ENCODE data around the gene TTC23.
"Not testable (repeated sequence)": the region's sequence is repeated elsewhere in the genome, so short reads cannot be mapped to it uniquely, and the experiment has no call there.

The TTC23 gene

GRCh38 chr15:99118801-99119546 lies 130.4 kb downstream of the TTC23 start:
- no peak for DNase-seq (ENCODE audit: low spot score)

GRCh38 chr15:99118258-99118632 lies 131.1 kb downstream of the TTC23 start:
- DNase-seq (ENCODE audit: low spot score), result no peak

- DNase-seq (ENCODE audit: low spot score), result no peak
Observed at GRCh38 chr15:99117563-99118257, 131.7 kb downstream of the TTC23 start.

- DNase-seq (ENCODE audit: low spot score), result no peak
Observed at GRCh38 chr15:99117111-99117510, 132.3 kb downstream of the TTC23 start.

- no peak for DNase-seq (ENCODE audit: low spot score)
Observed at GRCh38 chr15:99115300-99116215, 133.8 kb downstream of the TTC23 start.

- DNase-seq (ENCODE audit: low spot score), result no peak
Observed at GRCh38 chr15:99114511-99115299, 134.7 kb downstream of the TTC23 start.

- no peak for DNase-seq (ENCODE audit: low spot score)
Observed at GRCh38 chr15:99113547-99114271, 135.7 kb downstream of the TTC23 start.

DNA sequence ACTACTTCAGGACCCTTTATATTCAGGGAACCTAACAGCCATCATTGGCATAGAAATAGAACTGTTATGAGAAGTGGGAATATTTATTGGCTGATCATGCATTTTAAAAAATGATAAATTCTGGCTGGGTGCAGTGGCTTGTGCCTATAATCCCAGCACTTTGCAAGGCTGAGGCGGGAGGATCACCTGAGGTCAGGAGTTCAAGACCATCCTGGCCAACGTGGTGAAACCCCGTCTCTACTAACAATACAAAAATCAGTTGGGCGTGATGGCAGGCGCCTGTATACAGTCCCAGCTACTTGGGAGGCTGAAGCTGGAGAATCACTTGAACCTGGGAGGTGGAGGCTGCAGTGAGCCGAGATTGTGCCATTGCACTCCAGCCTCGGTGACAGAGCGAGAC lies 137.7 kb downstream of the TTC23 start:
- DNase-seq (ENCODE audit: low spot score), result not testable (repeated sequence)

DNA sequence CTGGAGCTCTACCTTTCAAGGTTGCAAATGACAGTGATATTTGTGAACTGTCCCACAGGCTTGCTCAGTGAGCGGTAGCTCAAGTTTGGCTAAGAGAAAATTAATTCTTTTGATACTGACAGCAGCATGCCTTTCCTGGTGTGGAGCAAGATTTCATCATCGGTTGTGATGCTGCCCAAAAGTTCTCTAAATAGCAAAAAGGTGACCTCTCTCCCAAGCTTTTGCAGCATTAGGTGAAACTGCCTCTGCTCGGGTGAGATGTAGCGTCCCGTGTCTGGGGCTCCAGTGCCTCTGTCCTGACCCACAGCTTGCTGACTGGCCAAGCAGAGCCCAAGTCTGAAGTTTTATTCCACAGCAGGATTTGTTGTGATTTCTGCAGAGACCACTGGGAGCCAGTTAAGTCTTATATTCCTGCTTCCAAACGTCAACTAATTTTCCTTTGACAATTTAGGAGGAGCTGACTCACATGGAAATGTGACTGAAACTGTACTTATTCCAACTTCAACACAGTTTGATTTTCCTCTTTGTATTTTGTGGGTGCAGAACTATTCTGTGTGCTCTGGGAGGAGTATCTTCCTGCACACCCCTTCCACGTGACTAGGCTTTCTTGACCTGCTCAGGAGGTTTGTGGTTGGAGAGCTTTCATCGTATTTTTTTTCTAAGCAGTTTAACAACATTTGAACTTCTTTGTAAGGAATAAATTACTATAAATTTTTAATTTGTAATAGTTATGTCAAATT lies 138.6 kb downstream of the TTC23 start:
- no peak for DNase-seq (ENCODE audit: low spot score)

GRCh38 chr15:99110093-99110492 lies 139.3 kb downstream of the TTC23 start:
- DNase-seq (ENCODE audit: low spot score), result no peak

GRCh38 chr15:99109555-99110021 lies 139.8 kb downstream of the TTC23 start:
- no peak for DNase-seq (ENCODE audit: low spot score)

- no peak for DNase-seq (ENCODE audit: low spot score)
Observed at GRCh38 chr15:99108993-99109392, 140.4 kb downstream of the TTC23 start.

GRCh38 chr15:99106417-99107220 lies 142.8 kb downstream of the TTC23 start:
- DNase-seq (ENCODE audit: low spot score), result no peak

DNA sequence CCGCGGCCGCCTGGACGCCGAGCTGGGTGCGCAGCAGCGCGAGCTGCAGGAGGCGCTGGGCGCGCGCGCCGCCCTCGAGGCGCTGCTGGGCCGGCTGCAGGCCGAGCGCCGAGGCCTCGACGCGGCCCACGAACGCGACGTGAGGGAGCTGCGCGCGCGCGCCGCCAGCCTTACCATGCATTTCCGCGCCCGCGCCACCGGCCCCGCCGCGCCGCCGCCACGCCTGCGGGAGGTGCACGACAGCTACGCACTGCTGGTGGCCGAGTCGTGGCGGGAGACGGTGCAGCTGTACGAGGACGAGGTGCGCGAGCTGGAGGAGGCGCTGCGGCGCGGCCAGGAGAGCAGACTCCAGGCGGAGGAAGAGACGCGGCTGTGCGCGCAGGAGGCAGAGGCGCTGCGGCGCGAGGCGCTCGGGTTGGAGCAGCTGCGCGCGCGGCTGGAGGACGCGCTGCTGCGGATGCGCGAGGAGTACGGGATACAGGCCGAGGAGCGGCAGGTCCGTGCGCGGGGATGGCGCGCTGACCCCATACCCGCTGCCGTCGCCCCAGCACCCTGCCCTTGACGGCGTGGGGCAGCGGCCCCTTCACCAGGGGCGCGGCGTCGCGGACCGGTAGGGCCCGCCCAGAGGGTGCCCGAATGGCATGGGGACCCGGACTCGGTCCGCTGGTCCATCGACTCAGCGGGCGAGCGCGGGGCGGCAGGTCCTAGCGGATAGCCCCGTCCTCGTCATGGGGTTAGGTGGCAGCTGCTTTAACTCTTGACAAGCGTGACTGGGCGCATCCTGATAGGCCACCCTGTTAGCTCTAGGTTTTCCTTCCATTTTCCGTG lies 143.7 kb downstream of the TTC23 start:
- DNase-seq (ENCODE audit: low spot score), result no peak

DNA sequence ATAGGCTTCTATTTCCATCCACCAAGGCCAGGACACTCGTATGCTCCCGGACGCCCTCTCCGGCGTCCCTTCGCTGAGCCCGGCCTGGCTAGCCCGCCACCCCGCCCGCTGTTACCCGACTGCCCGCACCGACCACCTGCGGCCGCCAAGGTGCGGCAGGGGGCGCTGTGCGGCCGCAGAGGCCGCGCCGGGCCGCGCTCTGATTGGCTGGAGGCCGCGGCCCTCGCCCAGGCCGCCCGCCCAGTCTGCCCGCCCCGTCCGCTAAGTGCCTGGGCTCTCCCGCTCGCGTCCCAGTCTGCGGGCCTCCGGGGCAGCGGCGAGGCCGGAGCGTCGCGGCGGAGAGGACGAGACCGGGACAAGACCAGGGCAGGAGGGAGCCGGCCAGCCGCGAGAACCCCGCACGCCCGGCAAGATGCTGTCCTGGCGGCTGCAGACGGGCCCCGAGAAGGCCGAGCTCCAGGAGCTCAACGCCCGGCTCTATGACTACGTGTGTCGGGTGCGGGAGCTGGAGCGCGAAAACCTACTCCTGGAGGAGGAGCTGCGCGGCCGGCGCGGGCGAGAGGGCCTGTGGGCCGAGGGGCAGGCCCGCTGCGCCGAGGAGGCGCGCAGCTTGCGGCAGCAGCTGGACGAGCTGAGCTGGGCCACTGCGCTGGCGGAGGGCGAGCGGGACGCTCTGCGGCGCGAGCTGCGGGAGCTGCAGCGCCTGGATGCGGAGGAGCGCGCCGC lies 144.4 kb downstream of the TTC23 start, which contains the start of gene SYNM:
Gene SYNM (plus strand): TSS at position 293 of the 726 bp plus-strand sequence. CDS start 120 bp downstream, at position 413.
- DNase-seq (ENCODE audit: low spot score), result peak; percentile 25

GRCh38 chr15:99103279-99103678 lies 146.1 kb downstream of the TTC23 start:
- DNase-seq (ENCODE audit: low spot score), result no peak
